Uterine smooth muscle cell (primary cell): Measurements from ENCODE around the gene RAB35. TPM values are rescaled to one million over a fixed set of nuclear protein-coding genes. Genes with fewer than 3 reads are reported as not detected.

Experiments
- total RNA-seq: library from RNA; depleted of rRNA; stranded (reverse); fragments of >200 nt; gene quantifications from 2 replicates; pipeline ENCODE4 v1.2.3, GENCODE V29; 2014

Gene RAB35
- total RNA-seq, result 28.0 and 39.1 TPM in 2 replicates

DNA sequence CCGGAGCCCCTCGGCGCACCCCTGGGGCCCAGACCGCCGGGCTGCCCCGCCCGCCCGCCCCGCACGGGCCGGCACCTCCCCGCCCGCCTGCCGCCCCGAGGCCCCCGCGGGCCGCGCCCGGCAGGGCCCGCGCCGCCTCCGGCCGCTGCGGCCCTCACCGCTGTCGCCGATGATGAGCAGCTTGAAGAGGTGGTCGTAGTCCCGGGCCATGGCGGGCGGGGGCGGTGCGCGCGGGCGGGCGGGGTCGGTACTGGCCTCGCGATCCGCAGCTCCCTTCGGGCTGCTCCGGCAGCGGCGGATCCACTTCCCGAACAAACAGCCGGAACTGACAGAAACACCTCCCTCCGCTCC is at the start of gene RAB35:
TSS of gene RAB35 (minus strand) at position 313 of the 351 bp plus-strand sequence. CDS start at position 210, 103 bp downstream.

Other genes with a start within 250 kb of the RAB35 start
- gene CIT, start 239.4 kb downstream of the RAB35 start, total RNA-seq, result 16.4 and 52.7 TPM in 2 replicates
- gene BICDL1, start 127.5 kb downstream of the RAB35 start, total RNA-seq, result 0.11 and 0.25 TPM in 2 replicates
- 118 and 131 TPM in 2 replicates for gene GCN1, start 78.0 kb upstream of the RAB35 start, total RNA-seq
- 3,461 and 4,144 TPM in 2 replicates for gene RPLP0, start 84.4 kb upstream of the RAB35 start, total RNA-seq
- 35.5 and 74.6 TPM in 2 replicates for gene PXN, start 149.0 kb upstream of the RAB35 start, total RNA-seq
- under 0.01 and 1,000 TPM in 2 replicates for gene RNU4-2, start 175.2 kb upstream of the RAB35 start, total RNA-seq
- gene RNU4-1, start 176.5 kb upstream of the RAB35 start, total RNA-seq, result under 0.01 and 1,458 TPM in 2 replicates
- gene SIRT4, start 185.6 kb upstream of the RAB35 start, total RNA-seq, result 0.66 and 2.4 TPM in 2 replicates
- gene PLA2G1B, start 211.0 kb upstream of the RAB35 start, total RNA-seq, result not detected in 2 replicates